HG03095 (cell line): ENCODE measurements around the gene PTPN5.
A peak's percentile ranks its signal among the peaks of the same experiment; 100 is the strongest.
"Not testable (repeated sequence)": the region's sequence is repeated elsewhere in the genome, so short reads cannot be mapped to it uniquely, and the experiment has no call there.

Experiments
- ATAC-seq: cut with Tn5 transposase; IDR thresholded peaks from one replicate; pipeline ENCODE4 v1.9.1; 2021; ENCODE audit warnings: moderate library complexity; ENCODE audit not compliant: unreplicated experiment

Gene PTPN5

GRCh38 chr11:18791207-18791968, at the start of gene PTPN5:
PTPN5 (minus strand) TSS chr11:18791798; CDS start chr11:18771958, 19,840 bp downstream.
- no peak for ATAC-seq

- ATAC-seq, result no peak
Measured at GRCh38 chr11:18836417-18836816, 44.8 kb upstream of the PTPN5 start.

GRCh38 chr11:18834754-18835466, 43.3 kb upstream of the PTPN5 start:
- ATAC-seq, result no peak

GRCh38 chr11:18820160-18820559, 28.6 kb upstream of the PTPN5 start:
- not testable (repeated sequence) for ATAC-seq

GRCh38 chr11:18804199-18804999, 12.8 kb upstream of the PTPN5 start:
- no peak for ATAC-seq

GRCh38 chr11:18802381-18803257, 11.0 kb upstream of the PTPN5 start:
- no peak for ATAC-seq

- no peak for ATAC-seq
Measured at GRCh38 chr11:18798799-18799469, 7.3 kb upstream of the PTPN5 start.

- no peak for ATAC-seq
Measured at GRCh38 chr11:18794956-18795355, 3.4 kb upstream of the PTPN5 start.

GRCh38 chr11:18792827-18793226, 1.2 kb upstream of the PTPN5 start:
- no peak for ATAC-seq

GRCh38 chr11:18791969-18792628, 501 bp upstream of the PTPN5 start:
- no peak for ATAC-seq

GRCh38 chr11:18790883-18791206, 753 bp downstream of the PTPN5 start:
- ATAC-seq, result no peak

- no peak for ATAC-seq
Measured at GRCh38 chr11:18789942-18790341, 1.7 kb downstream of the PTPN5 start.

- no peak for ATAC-seq
Measured at GRCh38 chr11:18785411-18785810, 6.2 kb downstream of the PTPN5 start.

- ATAC-seq, result no peak
Measured at GRCh38 chr11:18780896-18781295, 10.7 kb downstream of the PTPN5 start.

- ATAC-seq, result no peak
Measured at GRCh38 chr11:18780329-18780728, 11.3 kb downstream of the PTPN5 start.

GRCh38 chr11:18778468-18778867, 13.1 kb downstream of the PTPN5 start:
- ATAC-seq, result no peak

GRCh38 chr11:18776324-18776723, 15.3 kb downstream of the PTPN5 start:
- ATAC-seq, result no peak

GRCh38 chr11:18775492-18776292, 15.9 kb downstream of the PTPN5 start:
- peak; percentile 81 for ATAC-seq

GRCh38 chr11:18774801-18775200, 16.8 kb downstream of the PTPN5 start:
- ATAC-seq, result no peak
